C4-2B (cell line): ENCODE data around the gene FOXO3.

Experiments
- ZFX ChIP-seq: fragments of 450-650 bp; IDR thresholded peaks from 2 replicates; pipeline ENCODE4 v1.6.1; 2017
- TF ChIP-seq, protein P1 (sequence below): fragments of 450-650 bp; conservative IDR thresholded peaks from 2 replicates; pipeline ENCODE4 v1.5.1; 2017; ENCODE audit warnings: mild to moderate bottlenecking

DNA sequence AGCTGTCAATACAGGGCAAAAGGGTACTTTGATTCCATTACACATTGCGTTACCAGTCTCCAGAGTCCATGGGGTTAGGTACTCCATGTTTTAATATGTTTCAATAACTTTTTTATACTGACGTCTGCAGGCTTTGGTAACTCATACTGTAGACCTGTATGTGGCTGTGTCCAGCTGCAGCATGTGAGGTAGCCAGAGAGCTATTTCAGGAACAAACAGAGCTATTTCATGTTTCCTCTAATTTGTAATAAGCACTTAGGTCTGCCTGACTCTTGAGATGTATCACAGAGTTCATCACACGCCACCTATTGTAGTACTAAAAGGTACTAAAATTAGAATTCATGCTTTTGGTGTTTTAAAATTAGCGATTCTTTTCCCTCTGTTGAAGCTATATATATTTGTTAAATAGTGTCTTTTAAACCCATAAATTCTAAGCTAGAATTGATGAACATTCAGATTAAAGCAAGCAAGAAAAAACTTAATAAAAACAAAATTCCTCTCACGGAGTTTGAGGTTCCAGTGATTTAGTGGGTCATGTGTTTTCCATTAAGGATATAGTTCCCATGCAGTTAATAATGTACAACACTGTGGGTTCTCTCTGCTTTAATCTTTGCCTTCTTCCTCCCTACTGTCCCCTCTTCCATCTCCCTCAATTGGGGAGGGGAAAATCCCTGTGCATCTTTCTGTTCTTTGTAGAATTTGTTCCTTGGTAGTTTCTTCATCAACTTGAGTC lies 37.0 kb downstream of the FOXO3 start:
- TF ChIP-seq, protein P1, sequence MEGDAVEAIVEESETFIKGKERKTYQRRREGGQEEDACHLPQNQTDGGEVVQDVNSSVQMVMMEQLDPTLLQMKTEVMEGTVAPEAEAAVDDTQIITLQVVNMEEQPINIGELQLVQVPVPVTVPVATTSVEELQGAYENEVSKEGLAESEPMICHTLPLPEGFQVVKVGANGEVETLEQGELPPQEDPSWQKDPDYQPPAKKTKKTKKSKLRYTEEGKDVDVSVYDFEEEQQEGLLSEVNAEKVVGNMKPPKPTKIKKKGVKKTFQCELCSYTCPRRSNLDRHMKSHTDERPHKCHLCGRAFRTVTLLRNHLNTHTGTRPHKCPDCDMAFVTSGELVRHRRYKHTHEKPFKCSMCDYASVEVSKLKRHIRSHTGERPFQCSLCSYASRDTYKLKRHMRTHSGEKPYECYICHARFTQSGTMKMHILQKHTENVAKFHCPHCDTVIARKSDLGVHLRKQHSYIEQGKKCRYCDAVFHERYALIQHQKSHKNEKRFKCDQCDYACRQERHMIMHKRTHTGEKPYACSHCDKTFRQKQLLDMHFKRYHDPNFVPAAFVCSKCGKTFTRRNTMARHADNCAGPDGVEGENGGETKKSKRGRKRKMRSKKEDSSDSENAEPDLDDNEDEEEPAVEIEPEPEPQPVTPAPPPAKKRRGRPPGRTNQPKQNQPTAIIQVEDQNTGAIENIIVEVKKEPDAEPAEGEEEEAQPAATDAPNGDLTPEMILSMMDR = no peak
- TF ChIP-seq ZFX = no peak
